T-helper 22 cell (primary cell): ENCODE results near the gene LHPP.

ENCODE experiments used
- DNase-seq: peaks from one replicate; pipeline ENCODE4 v3.0.0-alpha.2; 2020; ENCODE audit warnings: low read depth

Gene LHPP

GRCh38 chr10:124521429-124521871 is 59.8 kb downstream of the LHPP start:
- no peak for DNase-seq

GRCh38 chr10:124522131-124522932 is 60.7 kb downstream of the LHPP start:
- no peak for DNase-seq

- DNase-seq = no peak
These were observed 61.6 kb downstream of the LHPP start for GRCh38 chr10:124522933-124523871.

- DNase-seq = no peak
These were observed 62.3 kb downstream of the LHPP start for GRCh38 chr10:124523901-124524300.

- no peak for DNase-seq
These were observed 63.5 kb downstream of the LHPP start for GRCh38 chr10:124524991-124525653.

- DNase-seq = no peak
These were observed 64.4 kb downstream of the LHPP start for GRCh38 chr10:124525751-124526600.

- no peak for DNase-seq
These were observed 65.1 kb downstream of the LHPP start for GRCh38 chr10:124526621-124527267.

GRCh38 chr10:124527874-124528395 is 66.3 kb downstream of the LHPP start:
- no peak for DNase-seq

- DNase-seq = no peak
These were observed 68.1 kb downstream of the LHPP start for GRCh38 chr10:124529661-124530214.

GRCh38 chr10:124530215-124530665 is 68.6 kb downstream of the LHPP start:
- peak; percentile 61 for DNase-seq

GRCh38 chr10:124530816-124531215 is 69.2 kb downstream of the LHPP start:
- DNase-seq = no peak

- no peak for DNase-seq
These were observed 70.6 kb downstream of the LHPP start for GRCh38 chr10:124532106-124532641.

GRCh38 chr10:124532788-124533187 is 71.2 kb downstream of the LHPP start:
- no peak for DNase-seq

GRCh38 chr10:124533266-124533665 is 71.6 kb downstream of the LHPP start:
- DNase-seq = no peak

GRCh38 chr10:124534231-124534798 is 72.7 kb downstream of the LHPP start:
- DNase-seq = no peak

GRCh38 chr10:124534826-124535601 is 73.4 kb downstream of the LHPP start:
- DNase-seq = no peak

- no peak for DNase-seq
These were observed 74.3 kb downstream of the LHPP start for GRCh38 chr10:124535731-124536495.

GRCh38 chr10:124536496-124537050 is 75.0 kb downstream of the LHPP start:
- DNase-seq = no peak
